HCT116 (cell line): ENCODE measurements around the gene SSTR5. TPM values are rescaled to one million over a fixed set of nuclear protein-coding genes. Genes with fewer than 3 reads are reported as not detected.

Source experiments
- ATAC-seq: fragments of 200-7000 bp; cut with Tn5 transposase; 2 replicates; pipeline ENCODE4 v1.9.1; 2020; ENCODE audit warnings: mild to moderate bottlenecking, moderate library complexity
- BruUV-seq: library from RNA; stranded (reverse); fragments of 400-500 nt; replicated peaks from 2 replicates; lab custom pipeline; 2021; lab: Mats Ljungman, UMichigan
- CTCF ChIA-PET: fragments of 300-600 bp; sonication (Branson Sonifier 250); formaldehyde crosslinking; loops from one replicate; lab custom pipeline; 2021; ENCODE audit warnings: antibody characterized with exemption; lab: Charles Lee
- POLR2A ChIA-PET: fragments of 300-600, 350-600 bp; sonication (Branson Sonifier 250); formaldehyde crosslinking; loops from one replicate; lab custom pipeline; 2021; ENCODE audit warnings: antibody characterized with exemption; lab: Charles Lee
- RAD21 ChIA-PET, 2 experiments: fragments of 300-600 bp; sonication (Branson Sonifier 250); formaldehyde crosslinking; loops; one replicate each; lab custom pipeline; 2023; ENCODE audit warnings: low total read pairs in 2 of 2; ENCODE audit not compliant: uncharacterized antibody in 2 of 2, unreplicated experiment in 2 of 2, low non-redundant PET in 1 of 2; lab: Charles Lee
- DNase-seq: peaks from one replicate; pipeline ENCODE4 v3.0.0-alpha.2; 2010; ENCODE audit warnings: low read depth, low spot score
- H2AFZ ChIP-seq: fragments of 200-600 bp; shearing (Covaris generic), sonication (generic); 2 replicates; pipeline ENCODE4 v1.6.1; 2017; ENCODE audit warnings: low read depth, mixed run types, mixed read lengths, antibody characterized with exemption, low read length; ENCODE audit not compliant: poor library complexity, severe bottlenecking
- H3K27ac ChIP-seq: 2 replicates; pipeline ENCODE4 v1.5.1; 2012; ENCODE audit warnings: low read depth, low read length
- H3K27me3 ChIP-seq: fragments of 200-600 bp; sonication (generic); 2 replicates; pipeline ENCODE4 v1.6.1; 2016; ENCODE audit warnings: mixed run types, low read length, mixed read lengths; ENCODE audit not compliant: insufficient read depth
- H3K36me3 ChIP-seq, 2 experiments: fragments of 200-500 bp in 1 of 2; fragments of 200-600 bp in 1 of 2; sonication (Bioruptor generic) in 1 of 2; sonication (generic) in 1 of 2; 2 replicates each; pipeline versions ENCODE4 v1.5.1 to v1.6.1; 2014 to 2016; ENCODE audit warnings: low read length in 2 of 2, inconsistent platforms in 1 of 2, mixed read lengths in 1 of 2, mixed run types in 1 of 2; ENCODE audit not compliant: insufficient read depth in 2 of 2, control insufficient read depth in 1 of 2
- H3K4me1 ChIP-seq, 2 experiments: fragments of 200-600 bp in 1 of 2; sonication (generic) in 1 of 2; 2 replicates each; pipeline versions ENCODE4 v1.5.1 to v1.6.1; 2012 to 2017; ENCODE audit warnings: low read length in 2 of 2, inconsistent platforms in 1 of 2, mild to moderate bottlenecking in 1 of 2, mixed read lengths in 1 of 2, mixed run types in 1 of 2, moderate library complexity in 1 of 2; ENCODE audit not compliant: insufficient read depth in 2 of 2, control insufficient read depth in 1 of 2
- H3K4me2 ChIP-seq: fragments of 200-600 bp; sonication (generic); 2 replicates; pipeline ENCODE4 v1.6.1; 2017; ENCODE audit warnings: mixed run types, low read length, mixed read lengths
- H3K4me3 ChIP-seq, 2 experiments: fragments of 200-600 bp in 1 of 2; sonication (generic) in 1 of 2; replicated peaks in 1 of 2; 2 replicates each; pipeline ENCODE4 v1.5.1; 2011 to 2016; ENCODE audit warnings: low read length in 2 of 2, control low read depth in 1 of 2, low read depth in 1 of 2, mild to moderate bottlenecking in 1 of 2, mixed read lengths in 1 of 2, mixed run types in 1 of 2
- H3K79me2 ChIP-seq: fragments of 200-600 bp; sonication (generic); 2 replicates; pipeline ENCODE4 v1.6.1; 2017; ENCODE audit warnings: mild to moderate bottlenecking, mixed run types, low read length, moderate library complexity, mixed read lengths; ENCODE audit not compliant: insufficient read depth
- H3K9ac ChIP-seq: fragments of 200-600 bp; sonication (generic); 2 replicates; pipeline ENCODE4 v1.6.1; 2016; ENCODE audit warnings: low read length, mixed read lengths
- H3K9me2 ChIP-seq: fragments of 200-600 bp; sonication (generic), shearing (Covaris generic); 2 replicates; pipeline ENCODE4 v1.6.1; 2017; ENCODE audit warnings: mixed run types, mild to moderate bottlenecking, moderate library complexity; ENCODE audit not compliant: insufficient read depth
- H3K9me3 ChIP-seq, 2 experiments: fragments of 200-500 bp in 1 of 2; fragments of 200-600 bp in 1 of 2; sonication (Bioruptor generic) in 1 of 2; sonication (generic) in 1 of 2; 2 replicates each; pipeline ENCODE4 v1.6.1; 2014 to 2017; ENCODE audit warnings: low read length in 2 of 2, mixed read lengths in 2 of 2, inconsistent platforms in 1 of 2, low read depth in 1 of 2, mild to moderate bottlenecking in 1 of 2, mixed run types in 1 of 2, moderate library complexity in 1 of 2; ENCODE audit not compliant: control insufficient read depth in 1 of 2, insufficient read depth in 1 of 2
- H4K20me1 ChIP-seq: fragments of 200-600 bp; sonication (generic), shearing (Covaris generic); 2 replicates; pipeline ENCODE4 v1.6.1; 2017; ENCODE audit warnings: mixed run types, mild to moderate bottlenecking, moderate library complexity; ENCODE audit not compliant: insufficient read depth
- CBX3 ChIP-seq: IDR thresholded peaks from 2 replicates; pipeline ENCODE4 v1.6.1; 2012; ENCODE audit warnings: low read depth
- CEBPB ChIP-seq: IDR thresholded peaks from 2 replicates; pipeline ENCODE4 v1.6.1; 2012; ENCODE audit warnings: low read depth
- CTCF ChIP-seq, 3 experiments: fragments of 200-600 bp in 1 of 3; sonication (generic) in 1 of 3; IDR thresholded peaks in 2 of 3; conservative IDR thresholded peaks in 1 of 3; 2 replicates each; pipeline ENCODE4 v1.5.1; 2012 to 2017; ENCODE audit warnings: low read depth in 2 of 3, low read length in 2 of 3, antibody characterized with exemption in 1 of 3, borderline replicate concordance in 1 of 3, control low read depth in 1 of 3, mild to moderate bottlenecking in 1 of 3, mixed read lengths in 1 of 3, mixed run types in 1 of 3, moderate library complexity in 1 of 3; ENCODE audit not compliant: insufficient read depth in 1 of 3
- EGR1 ChIP-seq: IDR thresholded peaks from 2 replicates; pipeline ENCODE4 v1.6.1; 2012; ENCODE audit warnings: low read depth
- ELF1 ChIP-seq: IDR thresholded peaks from 2 replicates; pipeline ENCODE4 v1.6.1; 2012; ENCODE audit warnings: low read depth, borderline replicate concordance
- EZH2 ChIP-seq: fragments of 200-600 bp; sonication (generic); IDR thresholded peaks from 2 replicates; pipeline ENCODE4 v1.6.1; 2017; ENCODE audit warnings: antibody characterized with exemption, mixed run types
- EZH2phosphoT487 ChIP-seq: fragments of 200-600 bp; IDR thresholded peaks from 2 replicates; pipeline ENCODE4 v1.6.1; 2018; ENCODE audit warnings: antibody characterized with exemption, borderline replicate concordance
- POLR2A ChIP-seq: IDR thresholded peaks from 2 replicates; pipeline ENCODE4 v1.7.0; 2011; ENCODE audit warnings: borderline replicate concordance; ENCODE audit not compliant: insufficient read depth, insufficient read length; ENCODE audit errors: extremely low read depth
- POLR2AphosphoS5 ChIP-seq: IDR thresholded peaks from 2 replicates; pipeline ENCODE4 v1.6.1; 2011; ENCODE audit warnings: mild to moderate bottlenecking, low read depth, low read length, moderate library complexity
- RAD21 ChIP-seq: IDR thresholded peaks from 2 replicates; pipeline ENCODE4 v1.6.1; 2012; ENCODE audit warnings: low read depth, mild to moderate bottlenecking
- SIN3A ChIP-seq: IDR thresholded peaks from 2 replicates; pipeline ENCODE4 v1.6.1; 2012; ENCODE audit warnings: low read depth
- SRF ChIP-seq: IDR thresholded peaks from 2 replicates; pipeline ENCODE4 v1.6.1; 2012; ENCODE audit warnings: low read depth
- TCF7L2 ChIP-seq: IDR thresholded peaks from 2 replicates; pipeline ENCODE4 v1.7.0; 2011; ENCODE audit warnings: borderline replicate concordance, inconsistent platforms; ENCODE audit not compliant: insufficient read depth, insufficient read length; ENCODE audit errors: extremely low read depth
- ZNF274 ChIP-seq: fragments of 200-500 bp; sonication (Bioruptor generic); IDR thresholded peaks from 2 replicates; pipeline ENCODE4 v1.6.1; 2014; ENCODE audit warnings: mild to moderate bottlenecking, low read depth, low read length, inconsistent platforms
- intact Hi-C: fragments of 100-400 bp; cut with micrococcal nuclease; formaldehyde crosslinking; loops from 2 replicates; pipeline ENCODE4 v1.10.0; 2022
- total RNA-seq: library from RNA; stranded (reverse); gene quantifications from one replicate; pipeline ENCODE4 v1.2.1, GENCODE V29; 2021; ENCODE audit not compliant: unreplicated experiment
- TF ChIP-seq, protein P1 (sequence below): IDR thresholded peaks from 2 replicates; pipeline ENCODE4 v1.6.1; 2012
- TF ChIP-seq, protein P2 (sequence below): IDR thresholded peaks from 2 replicates; pipeline ENCODE4 v1.6.1; 2012

Gene SSTR5
- total RNA-seq, 1 experiment from 2014 or later = 7.2 TPM

- BruUV-seq = no TSS peak
- H3K36me3 ChIP-seq = no peaks in the 10 kb centered on the region
- no peak overlapping the region for H3K9ac ChIP-seq
- no peaks in the 10 kb centered on the region for H3K79me2 ChIP-seq
- ChIA-PET RAD21 (no interaction called here), POLR2A (no interaction called here), CTCF (no interaction called here)
- H3K9me2 ChIP-seq = no peaks in the 10 kb centered on the region
- peaks cover 8 to 46% of the 10 kb centered on the region in 2 experiments; a peak in 3 of 4 replicates for H3K4me1 ChIP-seq
- intact Hi-C loops = no loop called here
- H3K4me3 ChIP-seq = no peak overlapping the region
- no peak overlapping the region for H2AFZ ChIP-seq
- no peak overlapping the region for H3K27ac ChIP-seq
- no peaks in the 10 kb centered on the region for H3K27me3 ChIP-seq
- no peak for DNase-seq
- no peaks in the 10 kb centered on the region for H3K9me3 ChIP-seq
- H4K20me1 ChIP-seq = no peaks in the 10 kb centered on the region
- ATAC-seq = no peak
- TF ChIP-seq, protein P1, sequence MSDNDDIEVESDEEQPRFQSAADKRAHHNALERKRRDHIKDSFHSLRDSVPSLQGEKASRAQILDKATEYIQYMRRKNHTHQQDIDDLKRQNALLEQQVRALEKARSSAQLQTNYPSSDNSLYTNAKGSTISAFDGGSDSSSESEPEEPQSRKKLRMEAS = no peak
- TF ChIP-seq SRF (no peak), SIN3A (no peak), EZH2 (no peak), POLR2AphosphoS5 (no peak), POLR2A (no peak), EZH2phosphoT487 (no peak)
- TF ChIP-seq, protein P2, sequence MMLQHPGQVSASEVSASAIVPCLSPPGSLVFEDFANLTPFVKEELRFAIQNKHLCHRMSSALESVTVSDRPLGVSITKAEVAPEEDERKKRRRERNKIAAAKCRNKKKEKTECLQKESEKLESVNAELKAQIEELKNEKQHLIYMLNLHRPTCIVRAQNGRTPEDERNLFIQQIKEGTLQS = no peak
- H3K4me2 ChIP-seq = no peak overlapping the region
These were observed 28.6 kb downstream of the SSTR5 start for GRCh38 chr16:1101133-1101532.

DNA sequence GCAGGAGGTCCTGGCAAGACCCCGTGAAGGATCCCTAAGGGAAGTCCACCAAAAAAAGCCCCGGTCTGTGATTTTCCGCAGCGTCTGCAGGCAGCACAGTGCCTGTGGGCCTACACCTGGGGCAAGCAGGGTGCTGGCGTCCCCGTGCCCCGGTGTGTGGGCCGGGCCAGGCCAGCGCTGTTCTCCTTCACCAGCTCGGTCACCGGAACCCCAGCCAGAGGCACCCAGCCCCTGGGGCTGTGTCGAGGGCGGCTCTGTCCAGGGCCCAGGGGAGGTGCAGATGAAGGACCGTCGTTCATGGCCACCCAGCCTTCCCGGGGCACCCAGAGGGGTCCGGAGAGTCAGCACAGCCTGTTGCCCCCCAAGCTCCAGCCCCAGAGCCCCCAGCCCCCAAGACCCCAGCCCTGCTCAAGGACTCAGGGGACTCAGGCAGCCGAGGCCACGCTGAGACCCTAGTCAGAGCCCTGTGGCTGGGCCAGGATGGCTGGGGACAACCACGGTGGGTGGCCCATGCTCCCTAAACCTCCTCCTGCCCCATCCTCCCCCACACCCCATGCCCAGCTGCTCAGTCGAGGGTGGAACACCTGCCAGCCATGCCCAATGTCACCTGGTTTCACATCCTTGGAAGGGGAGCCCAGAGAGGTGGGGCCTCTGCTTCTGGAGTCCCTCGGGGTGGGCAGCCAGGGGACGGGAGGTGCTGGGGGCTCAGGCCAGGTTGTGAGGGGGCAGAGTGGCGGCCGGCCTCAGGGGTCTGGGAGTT is 29.2 kb downstream of the SSTR5 start:
- intact Hi-C loops = no loop called here
- no peak overlapping the region for H3K4me2 ChIP-seq
- ATAC-seq = no peak
- no peak overlapping the region for H2AFZ ChIP-seq
- no peaks in the 10 kb centered on the region for H3K79me2 ChIP-seq
- H3K4me3 ChIP-seq = no peak overlapping the region
- no peak overlapping the region for H3K27ac ChIP-seq
- DNase-seq = no peak
- ChIA-PET RAD21 (interaction anchor here in 1 of 2 experiments (0.5 kb wide), 1 partner anchor 11 kb away, joined by 6 read pairs; no protein-coding TSS in a partner anchor), POLR2A (no interaction called here), CTCF (no interaction called here)
- no TSS peak for BruUV-seq
- no peaks in the 10 kb centered on the region for H3K27me3 ChIP-seq
- H3K9ac ChIP-seq = no peak overlapping the region
- H4K20me1 ChIP-seq = no peaks in the 10 kb centered on the region
- no peaks in the 10 kb centered on the region for H3K9me3 ChIP-seq
- no peaks in the 10 kb centered on the region for H3K36me3 ChIP-seq
- H3K9me2 ChIP-seq = no peaks in the 10 kb centered on the region
- peaks cover 8 to 47% of the 10 kb centered on the region in 2 experiments; a peak in 3 of 4 replicates for H3K4me1 ChIP-seq
- TF ChIP-seq EZH2phosphoT487 = no peak
- no peak for TF ChIP-seq SIN3A
- TF ChIP-seq CEBPB = no peak
- TF ChIP-seq EGR1 = no peak
- TF ChIP-seq, protein P2 = no peak
- TF ChIP-seq CBX3 = no peak
- TF ChIP-seq ZNF274 = no peak
- no peak for TF ChIP-seq ELF1
- TF ChIP-seq TCF7L2 = no peak
- no peak for TF ChIP-seq POLR2AphosphoS5
- TF ChIP-seq, protein P1 = no peak
- no peak for TF ChIP-seq CTCF (IDR thresholded peaks at IDR 0.05 in 2 of 3, conservative IDR thresholded peaks at IDR 0.05 in 1 of 3; ENCODE audit: borderline replicate concordance in 1 of 3, insufficient read depth in 1 of 3, low read depth in 2 of 3, low read length in 2 of 3)
- no peak for TF ChIP-seq POLR2A
- no peak for TF ChIP-seq RAD21
